GM12875 (cell line): Measurements from ENCODE around the gene FRMD4A.
"Not testable (repeated sequence)": the region's sequence is repeated elsewhere in the genome, so short reads cannot be mapped to it uniquely, and the experiment has no call there.

Source experiments
- H3K4me3 ChIP-seq: one replicate; pipeline ENCODE4 v1.5.1; 2011; ENCODE audit warnings: low read depth, low read length, control low read depth
- CTCF ChIP-seq: IDR thresholded peaks from 2 replicates; pipeline ENCODE4 v1.5.1; 2011; ENCODE audit warnings: low read depth, mild to moderate bottlenecking, control low read depth, inconsistent platforms, low read length, moderate library complexity, borderline replicate concordance; ENCODE audit not compliant: insufficient read depth

Gene FRMD4A

GRCh38 chr10:13717936-13718772 is 612.6 kb downstream of the FRMD4A start:
- H3K4me3 ChIP-seq = peak overlapping the region; percentile 32
- no peak for TF ChIP-seq CTCF

DNA sequence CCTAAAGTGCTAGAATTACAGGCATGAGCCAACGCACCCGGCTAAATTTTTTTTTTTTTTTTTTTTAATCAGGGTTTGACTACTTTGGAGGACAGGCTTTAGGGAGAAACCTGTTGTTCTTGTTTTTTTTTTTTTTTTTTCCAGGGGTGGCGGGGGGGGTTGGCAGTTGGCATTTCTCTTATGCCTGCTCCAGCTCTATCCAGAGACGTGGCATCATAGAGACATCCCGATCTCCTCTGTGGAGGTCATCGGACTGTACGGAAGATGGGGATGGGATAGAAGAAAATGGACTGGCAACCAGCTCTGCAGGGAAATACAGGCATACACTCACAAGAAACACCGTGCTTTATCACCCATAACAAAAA is 613.2 kb downstream of the FRMD4A start:
- no peak for TF ChIP-seq CTCF
- H3K4me3 ChIP-seq = no peak overlapping the region

DNA sequence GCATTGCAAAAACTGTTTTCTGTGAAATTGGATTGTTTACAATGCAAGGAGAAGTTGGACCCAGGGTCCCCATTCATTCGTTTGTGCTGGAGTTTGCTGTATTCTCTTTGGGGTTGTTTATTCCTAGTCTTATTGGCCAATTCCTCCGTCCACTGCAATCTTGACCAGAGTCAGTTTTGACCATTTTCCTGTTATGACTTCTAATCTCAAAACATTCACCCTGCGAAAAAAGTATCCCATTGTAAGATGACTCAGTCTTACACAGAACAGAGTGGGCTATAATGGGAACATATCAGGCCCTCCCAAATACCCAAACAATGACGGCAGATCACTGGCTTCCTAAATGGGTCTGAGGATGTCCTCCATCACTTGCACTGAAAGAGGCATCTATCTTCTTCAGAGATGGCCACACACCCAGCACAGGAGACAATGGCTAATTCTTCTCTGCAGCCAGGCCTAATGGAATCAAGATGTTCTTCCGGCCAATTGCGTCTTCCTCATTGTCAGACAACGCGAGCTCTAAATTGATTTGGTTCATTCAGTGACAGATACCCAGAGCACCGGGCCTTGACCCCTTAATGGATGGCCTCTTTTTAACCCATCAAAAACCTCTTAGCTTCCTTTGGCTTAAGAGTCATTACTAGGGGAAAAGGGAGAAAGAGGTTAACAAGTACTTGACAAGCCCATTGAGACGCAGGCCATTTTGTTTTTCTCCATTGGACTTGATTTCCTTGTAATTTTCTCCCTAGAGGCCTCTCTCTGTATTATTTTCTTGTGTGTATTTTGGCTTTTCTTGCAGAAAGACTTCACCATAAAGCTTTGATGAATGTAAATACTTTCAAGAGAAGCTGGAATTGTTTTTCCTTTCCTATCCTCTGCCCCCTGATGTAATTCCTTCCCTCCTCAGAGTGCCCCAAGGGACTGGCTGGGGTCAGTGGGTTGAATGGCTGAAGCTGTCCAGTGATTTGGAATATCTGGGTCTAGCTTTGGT is 614.3 kb downstream of the FRMD4A start:
- TF ChIP-seq CTCF = no peak
- H3K4me3 ChIP-seq = no peak overlapping the region

GRCh38 chr10:13715596-13715995 is 615.1 kb downstream of the FRMD4A start:
- not testable (repeated sequence) for H3K4me3 ChIP-seq

DNA sequence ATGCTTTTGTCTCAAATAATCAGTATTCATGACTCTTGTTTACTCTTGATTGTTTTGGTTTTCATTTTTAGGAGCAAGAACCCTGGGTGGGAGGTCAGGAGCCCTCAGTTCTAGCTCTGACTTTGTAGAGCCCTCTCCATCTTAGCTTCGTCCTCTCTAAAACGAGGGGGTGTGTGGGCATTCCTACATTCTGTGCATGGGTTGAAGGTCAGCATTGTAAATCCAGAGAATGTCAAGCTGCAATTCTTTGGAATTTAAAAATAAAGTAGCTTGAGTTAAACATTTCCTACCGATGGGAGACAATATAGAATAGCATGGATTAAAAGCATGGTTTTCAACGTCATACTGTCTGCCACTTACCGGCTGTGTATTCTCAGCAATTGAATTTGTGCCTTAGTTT is 615.6 kb downstream of the FRMD4A start:
- no peak for TF ChIP-seq CTCF
- no peak overlapping the region for H3K4me3 ChIP-seq

DNA sequence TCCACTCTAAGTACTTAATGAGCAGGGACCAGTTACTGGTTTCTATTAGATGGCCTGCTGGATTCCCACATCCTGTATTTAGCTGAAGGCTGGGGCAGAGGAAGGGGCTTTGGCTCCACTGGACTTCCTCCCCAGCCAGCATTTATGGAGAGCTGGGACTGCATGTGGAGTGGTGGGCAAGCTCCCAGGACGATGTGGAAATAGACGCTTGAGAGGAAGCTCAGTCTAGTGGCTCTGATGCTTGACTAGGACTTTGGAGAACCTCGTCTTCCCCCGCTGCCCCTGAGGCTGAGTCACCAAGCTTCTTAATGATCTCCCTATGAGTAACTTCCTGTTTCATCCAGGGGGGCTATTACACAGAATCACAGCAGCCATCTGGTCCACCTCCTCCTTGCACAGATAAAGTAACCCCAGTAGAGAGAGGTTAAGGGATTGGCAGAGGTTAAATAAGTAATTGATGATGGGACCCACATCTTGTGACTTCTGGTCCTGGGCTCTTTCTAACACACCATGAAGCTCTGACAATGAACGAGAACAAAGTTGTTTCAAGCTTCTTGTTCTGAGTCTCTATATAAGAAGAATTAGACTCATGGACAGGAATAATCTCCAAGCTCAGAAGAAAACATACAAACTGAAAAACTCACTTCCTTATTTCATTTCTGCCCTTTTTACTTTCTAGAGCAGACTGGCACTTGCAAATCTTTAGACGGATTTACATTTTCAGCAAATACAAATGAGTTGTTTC is 617.7 kb downstream of the FRMD4A start:
- TF ChIP-seq CTCF = no peak

GRCh38 chr10:13712476-13712836 is 618.3 kb downstream of the FRMD4A start:
- no peak overlapping the region for H3K4me3 ChIP-seq
- TF ChIP-seq CTCF = no peak

More for the DNA sequence above, 617.7 kb downstream of the FRMD4A start:
- H3K4me3 ChIP-seq = peak overlapping the region; percentile 16
